ENCODE measurements around the gene ARHGAP26. TPM values are rescaled to one million over a fixed set of nuclear protein-coding genes. Genes with fewer than 3 reads are reported as not detected.
A peak's percentile ranks its signal among the peaks of the same experiment; 100 is the strongest.

ARHGAP26 gene
- total and polyA plus RNA-seq, 10 donors, result 4.2 to 148 (median 55.5) TPM

DNA sequence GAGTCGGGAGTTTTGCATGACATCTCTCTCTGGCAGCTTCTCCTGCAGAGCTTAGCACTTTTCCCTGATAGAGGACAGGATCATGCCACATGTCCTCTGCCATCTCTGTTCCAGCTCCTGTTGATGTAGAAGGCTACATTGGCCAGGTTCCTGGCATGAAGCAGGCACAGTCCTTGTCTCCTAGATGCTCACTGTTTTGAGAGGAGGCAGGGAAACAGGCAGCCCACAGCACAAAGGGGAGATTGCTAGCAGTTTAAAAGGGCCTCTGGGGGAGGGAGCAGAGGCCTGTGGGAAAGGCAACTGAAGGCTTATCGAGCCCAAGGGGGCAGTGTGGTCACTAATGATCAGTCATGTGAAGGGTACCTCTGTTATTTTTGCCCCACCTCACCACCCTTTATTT is 10.7 kb downstream of the ARHGAP26 start:
- Histone ChIP-seq H3K27ac (peak overlapping the region in 2 of 8 donors; percentile 57 to 80), H3K27me3 (replicated peaks in 1 of 7) (no peaks in the 10 kb centered on the region), H3K36me3 (no peaks in the 10 kb centered on the region), H3K4me1 (peaks cover 16 to 100% (median 71%) of the 10 kb centered on the region in 6 donors), H3K4me3 (no peak overlapping the region), H3K9me3 (no peaks in the 10 kb centered on the region)
- DNase-seq, result no peak
- WGBS, 5 donors, result 43 to 68% (median 55%) methylated on average over 2 of the region's 2 CpGs
- intact Hi-C loops (cut with DNase I; ENCODE audit: low total_unique reads), result no loop called here
- TF ChIP-seq POLR2AphosphoS5 (IDR thresholded peaks at IDR 0.05) (no peak), POLR2A (IDR thresholded peaks at IDR 0.05) (no peak)
- TF ChIP-seq, protein P1, sequence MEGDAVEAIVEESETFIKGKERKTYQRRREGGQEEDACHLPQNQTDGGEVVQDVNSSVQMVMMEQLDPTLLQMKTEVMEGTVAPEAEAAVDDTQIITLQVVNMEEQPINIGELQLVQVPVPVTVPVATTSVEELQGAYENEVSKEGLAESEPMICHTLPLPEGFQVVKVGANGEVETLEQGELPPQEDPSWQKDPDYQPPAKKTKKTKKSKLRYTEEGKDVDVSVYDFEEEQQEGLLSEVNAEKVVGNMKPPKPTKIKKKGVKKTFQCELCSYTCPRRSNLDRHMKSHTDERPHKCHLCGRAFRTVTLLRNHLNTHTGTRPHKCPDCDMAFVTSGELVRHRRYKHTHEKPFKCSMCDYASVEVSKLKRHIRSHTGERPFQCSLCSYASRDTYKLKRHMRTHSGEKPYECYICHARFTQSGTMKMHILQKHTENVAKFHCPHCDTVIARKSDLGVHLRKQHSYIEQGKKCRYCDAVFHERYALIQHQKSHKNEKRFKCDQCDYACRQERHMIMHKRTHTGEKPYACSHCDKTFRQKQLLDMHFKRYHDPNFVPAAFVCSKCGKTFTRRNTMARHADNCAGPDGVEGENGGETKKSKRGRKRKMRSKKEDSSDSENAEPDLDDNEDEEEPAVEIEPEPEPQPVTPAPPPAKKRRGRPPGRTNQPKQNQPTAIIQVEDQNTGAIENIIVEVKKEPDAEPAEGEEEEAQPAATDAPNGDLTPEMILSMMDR (IDR thresholded peaks at IDR 0.05 in 8 of 11, conservative IDR thresholded peaks at IDR 0.05 in 3 of 11), result no peak

DNA sequence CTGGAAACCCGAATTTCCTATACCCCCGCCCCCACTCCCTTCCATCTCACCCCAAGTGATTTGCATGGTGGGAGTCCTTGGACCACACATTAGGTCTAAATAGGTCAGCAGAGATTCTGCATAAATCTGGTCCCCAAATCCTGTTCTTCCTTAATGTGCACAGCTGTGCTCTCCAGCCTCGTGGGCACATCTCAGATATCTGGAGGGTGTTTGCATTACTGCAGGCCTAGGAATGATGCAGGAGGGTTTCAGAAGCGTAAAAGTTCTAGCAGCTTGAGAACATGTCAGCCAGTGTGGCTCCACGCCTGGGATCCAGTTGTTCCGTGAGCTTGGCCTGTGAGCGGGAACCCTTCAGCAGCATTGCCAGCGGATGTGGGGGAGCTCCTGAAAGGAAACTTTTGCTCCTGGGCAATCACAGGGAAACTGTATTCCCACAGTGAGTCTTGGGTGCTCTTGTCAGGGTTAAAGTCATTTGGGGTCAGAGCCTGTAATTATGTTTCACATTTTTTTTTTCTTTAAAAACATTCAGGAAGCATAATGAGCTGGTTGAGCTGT is 12.9 kb downstream of the ARHGAP26 start:
- no peak for DNase-seq

DNA sequence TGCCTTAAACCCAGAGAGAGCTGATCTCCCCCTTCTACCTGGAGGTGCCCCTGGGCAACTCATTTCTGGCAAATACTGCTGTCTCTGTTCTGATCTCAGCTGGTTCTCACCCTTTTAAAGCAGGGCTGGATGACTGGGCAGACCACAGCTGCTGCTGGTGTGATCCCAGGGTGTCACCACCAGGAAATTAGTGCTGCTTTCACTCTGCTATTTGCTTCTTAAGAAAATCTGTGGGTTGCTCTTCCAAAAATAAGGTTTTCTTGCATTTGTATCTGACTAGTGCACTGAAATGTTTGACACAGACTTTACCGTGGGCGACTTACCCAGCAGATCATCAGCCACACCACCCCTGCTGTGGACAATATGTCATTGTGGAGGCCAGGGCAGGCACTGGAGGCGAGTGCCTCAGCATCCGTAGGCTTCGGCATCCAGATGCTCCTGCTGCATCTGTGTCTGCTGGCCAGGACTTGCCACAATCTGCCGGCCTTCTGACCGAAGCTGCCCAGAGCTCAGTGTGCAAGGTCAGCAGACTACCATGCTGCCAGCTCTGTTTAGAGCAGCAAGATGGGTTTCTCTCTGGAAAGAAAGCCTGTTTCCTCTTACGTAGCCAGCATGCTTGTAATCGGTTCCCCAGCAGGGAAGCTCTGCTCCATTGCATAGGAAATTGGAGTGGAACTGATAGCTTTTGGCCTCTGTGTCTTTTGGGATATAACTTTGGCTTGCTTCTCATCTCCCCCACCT is 13.6 kb downstream of the ARHGAP26 start:
- 34 to 58% (median 51%) methylated on average over 9 of the region's 9 CpGs for WGBS, 5 donors
- intact Hi-C loops (cut with DNase I; ENCODE audit: low total_unique reads), result no loop called here
- Histone ChIP-seq H3K9me3 (no peaks in the 10 kb centered on the region), H3K36me3 (no peaks in the 10 kb centered on the region), H3K27ac (peak overlapping the region in 7 of 8 donors; percentile 37 to 80 (median 77)), H3K27me3 (replicated peaks in 1 of 7) (no peaks in the 10 kb centered on the region), H3K4me1 (peaks cover 9 to 98% (median 60%) of the 10 kb centered on the region in 6 donors), H3K4me3 (peak overlapping the region in 4 of 8 donors; percentile 2 to 37 (median 10))
- peak in 2 of 3 donors; percentile 35 to 43 for TF ChIP-seq POLR2AphosphoS5 (IDR thresholded peaks at IDR 0.05)
- no peak for TF ChIP-seq POLR2A (IDR thresholded peaks at IDR 0.05)
- TF ChIP-seq, protein P1 (IDR thresholded peaks at IDR 0.05 in 8 of 11, conservative IDR thresholded peaks at IDR 0.05 in 3 of 11), result peak in 2 of 11 experiments; percentile 20 to 21
- DNase-seq, result no peak

More for the DNA sequence above, 12.9 kb downstream of the ARHGAP26 start:
- H3K4me3 ChIP-seq, result no peak overlapping the region
- 78 to 87% (median 80%) methylated on average over 8 of the region's 8 CpGs for WGBS, 5 donors
- peaks cover 16 to 100% (median 67%) of the 10 kb centered on the region in 6 donors for H3K4me1 ChIP-seq
- TF ChIP-seq, protein P1 (IDR thresholded peaks at IDR 0.05 in 8 of 11, conservative IDR thresholded peaks at IDR 0.05 in 3 of 11), result no peak
- TF ChIP-seq POLR2AphosphoS5 (IDR thresholded peaks at IDR 0.05), result peak in 2 of 3 donors; percentile 54 to 56
- TF ChIP-seq POLR2A (IDR thresholded peaks at IDR 0.05), result no peak
- H3K27me3 ChIP-seq (replicated peaks in 1 of 7), result no peaks in the 10 kb centered on the region
- intact Hi-C loops (cut with DNase I; ENCODE audit: low total_unique reads), result no loop called here
- H3K27ac ChIP-seq, result peak overlapping the region in 7 of 8 donors; percentile 37 to 80 (median 77)
- H3K36me3 ChIP-seq, result no peaks in the 10 kb centered on the region
- no peaks in the 10 kb centered on the region for H3K9me3 ChIP-seq

DNA sequence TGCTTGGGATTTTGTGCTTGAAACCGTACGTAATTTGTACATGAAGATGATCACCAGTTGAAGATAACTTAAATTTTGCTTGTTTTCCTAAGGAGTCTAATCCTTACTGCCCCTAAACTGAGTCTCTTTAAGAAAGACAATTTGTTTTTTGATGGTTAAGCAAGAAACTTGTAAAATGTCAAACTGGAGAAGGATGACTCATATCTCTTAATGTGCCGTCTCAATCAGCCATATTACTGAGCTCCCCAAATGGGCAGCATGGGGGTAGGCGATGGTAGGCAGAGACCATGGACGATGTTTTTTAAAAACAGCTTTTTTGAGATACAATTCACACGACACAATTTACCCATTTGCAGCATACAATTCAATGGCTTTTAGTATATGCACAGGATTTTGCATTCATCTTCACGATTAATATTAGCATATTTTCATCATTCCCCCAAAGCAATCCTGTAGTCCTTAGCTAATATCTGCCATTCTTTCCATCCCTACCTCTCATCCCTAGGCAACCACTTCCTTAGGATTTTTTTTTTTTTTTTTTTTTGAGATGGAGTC is 14.3 kb downstream of the ARHGAP26 start:
- H3K27me3 ChIP-seq (replicated peaks in 1 of 7), result no peaks in the 10 kb centered on the region
- no peaks in the 10 kb centered on the region for H3K9me3 ChIP-seq
- H3K27ac ChIP-seq, result peak overlapping the region in 6 of 8 donors; percentile 37 to 80 (median 78)
- H3K4me3 ChIP-seq, result peak overlapping the region in 1 of 8 donors; percentile 37
- WGBS, 5 donors, result 80 to 90% (median 86%) methylated on average over 7 of the region's 7 CpGs
- peaks cover 9 to 94% (median 53%) of the 10 kb centered on the region in 6 donors for H3K4me1 ChIP-seq
- H3K36me3 ChIP-seq, result no peaks in the 10 kb centered on the region
- no peak for DNase-seq
- TF ChIP-seq, protein P1 (IDR thresholded peaks at IDR 0.05 in 8 of 11, conservative IDR thresholded peaks at IDR 0.05 in 3 of 11), result no peak
- intact Hi-C loops (cut with DNase I; ENCODE audit: low total_unique reads), result no loop called here
